Measurements from ENCODE around the gene GP5. TPM values are rescaled to one million over a fixed set of nuclear protein-coding genes. Genes with fewer than 3 reads are reported as not detected.

Gene GP5, protein sequence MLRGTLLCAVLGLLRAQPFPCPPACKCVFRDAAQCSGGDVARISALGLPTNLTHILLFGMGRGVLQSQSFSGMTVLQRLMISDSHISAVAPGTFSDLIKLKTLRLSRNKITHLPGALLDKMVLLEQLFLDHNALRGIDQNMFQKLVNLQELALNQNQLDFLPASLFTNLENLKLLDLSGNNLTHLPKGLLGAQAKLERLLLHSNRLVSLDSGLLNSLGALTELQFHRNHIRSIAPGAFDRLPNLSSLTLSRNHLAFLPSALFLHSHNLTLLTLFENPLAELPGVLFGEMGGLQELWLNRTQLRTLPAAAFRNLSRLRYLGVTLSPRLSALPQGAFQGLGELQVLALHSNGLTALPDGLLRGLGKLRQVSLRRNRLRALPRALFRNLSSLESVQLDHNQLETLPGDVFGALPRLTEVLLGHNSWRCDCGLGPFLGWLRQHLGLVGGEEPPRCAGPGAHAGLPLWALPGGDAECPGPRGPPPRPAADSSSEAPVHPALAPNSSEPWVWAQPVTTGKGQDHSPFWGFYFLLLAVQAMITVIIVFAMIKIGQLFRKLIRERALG
- total RNA-seq, result not detected

DNA sequence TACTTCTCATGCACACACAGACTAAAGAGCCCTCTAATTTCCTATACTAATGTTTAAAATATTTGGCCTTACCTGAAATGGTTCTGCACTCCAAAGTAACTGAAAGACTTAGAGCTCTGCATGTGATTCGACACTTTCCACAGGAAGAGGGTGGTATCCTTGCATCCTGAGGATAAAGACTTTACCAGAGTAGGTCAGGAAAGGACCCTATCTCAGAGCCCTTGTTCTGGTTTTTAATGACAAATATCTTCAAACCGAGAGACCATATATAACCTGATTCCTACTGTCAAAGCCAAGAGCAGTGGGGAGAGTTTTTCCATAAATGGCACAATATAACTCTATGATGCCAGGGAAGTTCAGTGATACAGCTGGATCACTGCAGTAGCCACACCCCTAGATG, at the start of gene GP5:
Gene GP5, minus strand, starts transcription at position 101 of the 400 bp plus-strand sequence. CDS start 984 bp downstream, outside the sequence.
- no peak for FAIRE-seq
- no peak for DNase-seq (ENCODE audit: low spot score in 2 of 2)

DNA sequence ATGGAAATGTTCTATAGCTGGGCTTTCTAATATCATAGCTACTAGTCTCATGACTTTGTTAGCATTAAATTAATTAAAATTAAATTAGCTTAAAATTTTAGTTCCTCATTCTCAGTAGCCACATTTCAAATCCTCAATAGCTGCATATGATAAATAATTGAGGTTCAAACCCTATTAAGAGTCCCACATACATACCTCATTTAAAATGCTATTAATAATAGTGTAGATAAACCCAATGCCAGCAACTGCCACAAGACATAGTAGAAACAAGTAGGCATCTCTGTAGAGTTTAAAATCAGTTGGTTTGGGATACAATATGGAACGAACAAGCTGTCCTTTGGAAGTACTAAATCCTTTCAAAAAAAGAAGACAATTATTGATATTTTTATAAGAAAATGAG, 48.6 kb upstream of the GP5 start:
- no peak for DNase-seq (ENCODE audit: low spot score in 2 of 2)
- FAIRE-seq, result no peak

DNA sequence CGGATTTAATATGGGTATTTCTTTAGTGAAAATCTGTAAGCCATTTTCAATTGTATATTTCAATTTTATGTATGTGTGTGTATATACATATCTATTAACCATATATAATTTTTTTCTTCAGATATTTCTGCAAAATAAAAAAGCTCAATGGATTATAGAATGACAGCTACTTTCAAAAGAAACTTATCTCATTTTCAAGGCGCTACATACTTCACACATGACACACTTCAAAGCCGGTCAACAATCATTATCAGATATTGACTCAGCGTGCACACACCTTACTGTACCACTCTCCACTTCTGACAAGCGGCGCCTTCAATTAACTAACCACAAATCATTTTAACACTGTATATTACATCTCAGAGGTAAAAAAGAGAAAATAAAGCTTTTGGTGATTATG, 48.1 kb upstream of the GP5 start:
- FAIRE-seq (no peak), DNase-seq (ENCODE audit: low spot score in 2 of 2) (no peak)

DNA sequence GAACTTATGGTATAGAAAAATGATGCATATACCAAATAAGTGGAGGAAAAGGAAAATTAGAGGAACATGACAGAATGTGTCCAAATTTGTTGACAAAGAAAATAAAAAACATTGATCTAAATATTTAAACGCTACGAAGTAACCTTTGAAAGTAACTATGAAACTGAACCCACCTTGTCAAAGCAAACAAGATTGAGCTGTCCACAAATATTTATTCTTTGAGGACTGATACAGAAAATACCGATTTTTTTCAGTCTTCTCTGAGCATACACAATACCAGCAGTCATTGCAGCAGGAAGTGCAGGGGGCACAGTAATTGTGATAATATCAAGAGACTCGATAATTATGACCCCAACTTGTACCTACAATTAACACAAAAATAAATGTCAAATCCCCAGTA, 47.7 kb upstream of the GP5 start:
- no peak for FAIRE-seq

DNA sequence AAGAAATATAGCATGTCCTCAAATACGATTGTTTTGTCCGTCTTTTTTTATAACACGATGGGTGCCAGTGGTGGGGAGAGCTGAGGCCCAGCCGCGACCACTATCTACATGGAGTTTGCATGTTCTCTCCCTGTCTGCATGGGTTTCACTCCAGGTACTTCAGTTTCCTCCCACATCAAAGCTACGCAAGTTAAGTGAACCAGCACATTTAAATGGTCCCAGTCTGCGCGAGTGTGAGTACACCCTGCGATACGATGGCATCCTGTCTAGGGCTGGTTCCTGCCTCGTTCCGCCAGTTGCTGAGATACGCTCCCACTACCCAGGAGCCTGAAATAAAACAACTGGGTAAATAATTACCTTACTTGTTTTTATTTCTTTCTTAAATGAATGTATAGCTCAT, 47.1 kb upstream of the GP5 start:
- FAIRE-seq, result no peak
- no peak for DNase-seq (ENCODE audit: low spot score in 2 of 2)

More for the DNA sequence above, 47.7 kb upstream of the GP5 start:
- DNase-seq (ENCODE audit: low spot score in 2 of 2), result no peak

DNA sequence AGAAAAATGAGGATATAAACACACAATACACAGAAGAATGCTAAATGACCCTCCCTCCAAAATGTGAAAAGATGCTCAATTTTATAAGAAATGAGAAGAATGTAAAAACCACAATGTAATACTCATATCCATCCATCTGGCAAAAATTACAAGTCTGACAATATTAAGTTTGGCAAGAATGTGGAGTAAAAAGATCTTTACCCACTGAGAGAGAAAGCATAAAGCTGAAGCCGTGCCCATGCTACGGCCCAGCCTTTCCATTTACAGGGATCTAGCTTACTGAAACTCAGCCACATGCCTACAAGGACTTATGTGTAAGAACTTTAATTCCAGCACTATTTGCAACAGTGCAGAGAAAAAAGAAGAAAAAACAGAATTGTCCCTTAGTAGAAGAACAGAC, 44.8 kb upstream of the GP5 start:
- no peak for FAIRE-seq

DNA sequence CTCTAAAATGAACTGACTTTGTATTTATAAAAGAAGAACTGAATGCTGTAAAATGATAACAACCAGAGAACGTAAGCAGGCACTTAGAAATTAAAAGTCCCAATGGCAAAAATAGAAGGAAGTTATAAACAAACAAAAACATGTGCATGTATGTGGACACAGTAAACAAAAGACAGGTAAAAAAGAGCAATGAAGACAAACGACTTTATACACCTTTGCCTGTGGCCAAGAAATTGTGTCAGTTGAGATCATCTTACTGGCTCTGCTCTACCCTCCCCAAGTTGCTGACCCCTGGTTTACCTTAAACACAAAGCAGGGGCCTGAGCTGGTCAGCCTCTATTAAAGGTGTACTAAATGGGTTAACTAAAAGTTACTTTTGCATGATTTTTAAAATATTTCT, 41.7 kb upstream of the GP5 start:
- DNase-seq (ENCODE audit: low spot score in 2 of 2), result no peak
- no peak for FAIRE-seq

More for the DNA sequence above, 44.8 kb upstream of the GP5 start:
- DNase-seq (ENCODE audit: low spot score in 2 of 2), result no peak

DNA sequence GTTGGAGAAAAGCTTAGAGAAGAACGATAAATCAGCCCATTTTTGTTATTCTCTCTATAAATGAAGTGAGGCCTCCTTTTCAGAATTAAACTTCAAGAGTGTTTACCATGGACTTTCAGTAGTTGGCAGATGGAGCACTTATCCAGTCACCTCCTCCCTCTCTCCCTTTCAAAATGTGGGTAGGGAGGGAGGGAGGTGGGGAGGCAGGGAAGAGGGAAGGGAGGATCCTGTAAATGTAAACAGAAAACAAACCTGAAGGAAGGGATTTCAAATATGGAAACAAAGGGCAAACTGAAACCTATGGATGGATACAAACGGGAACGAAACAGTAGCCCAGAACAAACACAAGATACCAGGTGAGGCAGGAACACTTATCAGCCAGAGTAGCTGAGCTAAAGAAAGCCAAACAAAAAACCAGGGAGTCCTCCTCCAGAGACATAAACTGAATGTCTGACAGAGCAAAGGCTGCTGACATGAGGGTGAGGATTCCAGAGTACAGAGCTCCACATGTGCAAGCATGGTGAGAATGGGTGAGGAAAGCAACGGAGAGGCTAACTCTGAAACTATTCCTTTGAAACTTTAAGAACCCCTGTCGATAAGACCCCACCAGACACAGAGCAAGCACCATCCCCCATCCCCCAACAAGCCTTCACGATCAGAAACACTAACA, 41.0 kb upstream of the GP5 start:
- no peak for FAIRE-seq
- no peak for DNase-seq (ENCODE audit: low spot score in 2 of 2)

DNA sequence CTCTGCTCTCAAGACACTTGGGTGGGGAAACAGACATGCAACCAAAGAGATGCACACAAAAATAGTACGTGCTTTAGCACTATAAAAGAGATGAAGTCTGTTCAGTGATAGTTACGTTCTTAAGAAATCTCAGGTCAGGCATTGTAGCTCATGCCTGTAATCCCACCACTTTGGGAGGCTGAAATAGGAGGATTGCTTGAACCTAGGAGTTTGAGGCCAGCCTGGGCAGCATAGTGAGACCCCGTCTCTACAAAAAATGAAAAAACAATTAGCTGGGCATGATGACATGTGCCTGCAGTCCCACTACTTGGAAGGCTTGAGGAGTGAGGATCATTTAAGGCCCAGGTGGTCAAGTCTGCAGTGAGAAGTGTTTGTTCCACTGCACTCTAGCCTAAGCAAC, 35.4 kb upstream of the GP5 start:
- DNase-seq (ENCODE audit: low spot score in 2 of 2) (no peak), FAIRE-seq (no peak)

DNA sequence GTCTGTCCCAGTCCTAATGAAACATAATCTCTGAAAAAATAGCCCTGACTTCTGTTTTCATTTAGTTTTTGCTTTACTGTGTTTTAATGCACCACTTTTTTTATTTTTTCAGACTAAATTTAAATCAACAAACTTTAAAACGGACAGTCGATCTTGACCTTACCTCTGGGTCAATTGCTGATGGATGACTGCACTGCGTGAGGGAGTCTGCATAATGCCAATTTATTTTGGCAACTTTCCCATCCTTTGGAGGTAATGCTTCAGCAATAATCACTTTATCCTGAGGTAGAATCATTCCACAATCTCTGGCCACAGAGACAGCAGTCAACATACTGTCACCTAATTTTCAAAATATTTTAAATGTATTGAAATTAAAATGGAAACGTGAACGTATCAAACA, 32.5 kb upstream of the GP5 start:
- FAIRE-seq (no peak), DNase-seq (ENCODE audit: low spot score in 2 of 2) (no peak)

DNA sequence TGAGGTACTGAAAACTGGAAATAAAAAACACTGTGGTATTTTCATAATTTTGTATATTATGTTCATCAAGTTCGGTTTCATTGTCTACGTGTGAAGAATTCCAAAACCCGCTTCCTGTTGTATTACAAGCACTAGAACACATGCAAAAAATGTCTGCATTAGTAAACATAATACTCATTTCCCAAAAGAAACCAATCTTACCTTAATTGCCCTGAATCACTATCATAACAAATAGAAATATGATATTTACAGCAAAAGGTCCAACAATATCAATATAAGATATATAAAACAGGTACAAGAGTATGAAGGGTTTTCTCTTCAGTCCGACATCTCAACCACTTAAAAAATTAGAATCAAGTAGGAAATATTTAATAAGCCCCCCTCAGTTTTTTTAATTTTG, 26.3 kb upstream of the GP5 start:
- no peak for FAIRE-seq
- DNase-seq (ENCODE audit: low spot score in 2 of 2), result no peak

DNA sequence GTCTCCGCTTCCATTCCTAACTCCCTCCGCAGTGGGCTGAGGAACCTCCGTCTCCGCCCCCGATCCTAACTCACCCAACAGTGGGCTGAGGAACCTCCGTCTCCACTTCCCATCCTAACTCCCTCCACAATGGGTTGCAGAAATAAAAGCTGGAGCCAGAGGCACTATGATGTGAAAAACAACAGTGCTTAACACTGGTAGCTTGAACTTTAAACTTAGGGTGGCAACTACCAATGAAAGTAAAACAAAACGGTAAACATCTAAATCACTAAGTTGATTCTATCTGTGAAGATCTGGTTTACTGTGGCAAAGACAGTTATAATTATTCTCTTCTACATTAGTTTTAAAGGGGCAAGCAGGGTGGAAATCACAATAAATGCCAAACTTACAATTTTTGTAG, 25.9 kb upstream of the GP5 start:
- FAIRE-seq (no peak), DNase-seq (ENCODE audit: low spot score in 2 of 2) (no peak)

DNA sequence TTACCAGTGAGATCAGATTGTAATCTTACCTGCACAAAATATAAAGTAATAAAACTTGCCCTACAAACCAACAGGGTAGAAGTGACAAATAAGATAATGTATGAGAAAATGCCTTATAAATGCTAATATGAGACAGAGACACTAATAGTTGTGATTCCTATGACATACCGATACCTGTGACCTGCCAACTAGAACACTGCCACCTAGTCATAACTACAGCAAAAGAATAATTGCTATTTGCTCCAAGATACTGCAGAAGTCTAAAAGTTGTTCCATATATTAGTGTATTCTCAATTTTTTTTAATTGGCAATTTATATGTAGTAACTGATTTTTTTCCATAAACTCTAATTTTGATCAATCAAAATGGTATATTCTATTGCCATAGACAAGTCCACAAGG, 25.3 kb upstream of the GP5 start:
- DNase-seq (ENCODE audit: low spot score in 2 of 2), result no peak
- FAIRE-seq, result no peak

DNA sequence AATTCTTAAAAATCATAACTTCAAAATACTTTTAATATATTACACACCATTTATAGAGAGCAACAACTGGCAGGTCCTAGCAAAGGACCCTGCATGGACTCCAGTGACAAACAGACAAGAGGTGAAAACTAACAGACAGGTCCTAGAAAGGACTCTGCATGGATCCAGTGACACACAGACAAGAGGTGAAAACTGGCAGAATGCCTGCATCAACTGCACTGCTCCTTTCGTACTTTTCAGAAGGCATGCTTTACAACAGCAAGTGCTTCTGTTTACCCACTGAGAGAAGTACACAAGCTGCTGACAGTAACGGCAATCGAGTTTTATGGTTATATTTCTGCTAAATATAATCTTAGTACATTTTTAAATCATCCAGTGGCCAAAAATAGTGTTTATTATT, 24.3 kb upstream of the GP5 start:
- FAIRE-seq (no peak), DNase-seq (ENCODE audit: low spot score in 2 of 2) (no peak)

DNA sequence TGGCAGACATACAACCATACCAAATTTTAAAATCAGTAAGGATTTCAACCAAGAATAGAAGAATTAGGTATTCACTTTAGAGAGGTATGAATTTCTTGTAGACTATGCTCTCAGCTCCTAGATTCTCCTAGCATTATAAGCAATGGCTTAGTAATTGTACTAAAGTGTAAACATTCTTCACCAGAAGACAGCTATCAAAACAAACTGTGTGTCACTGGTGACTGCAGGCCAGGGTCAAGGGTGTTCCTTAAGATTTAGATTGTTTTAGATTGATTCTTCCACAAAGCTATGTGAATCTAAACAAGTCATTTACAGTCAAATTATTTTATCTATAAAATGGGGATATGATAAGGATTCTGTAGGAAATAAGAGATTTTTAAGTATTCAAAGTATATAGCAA, 23.1 kb upstream of the GP5 start:
- DNase-seq (ENCODE audit: low spot score in 2 of 2) (no peak), FAIRE-seq (no peak)

DNA sequence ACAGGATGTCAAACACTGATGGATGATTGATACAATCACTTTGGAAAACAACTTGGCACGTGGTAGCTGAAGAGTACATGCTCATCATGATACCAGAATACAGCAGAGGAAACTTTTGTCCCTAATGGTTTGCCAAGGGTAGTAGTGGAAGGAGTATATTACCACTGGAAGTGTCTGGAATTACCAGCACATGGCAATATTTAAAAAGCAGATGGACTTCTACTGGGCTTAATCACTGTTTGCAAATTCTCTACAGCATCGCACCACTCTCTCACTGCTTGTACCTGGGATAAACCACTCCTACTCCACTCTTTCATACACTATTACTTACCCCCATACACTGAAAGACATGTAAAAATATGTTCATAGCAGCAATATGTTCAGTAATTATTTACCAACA, 19.6 kb upstream of the GP5 start:
- FAIRE-seq (no peak), DNase-seq (ENCODE audit: low spot score in 2 of 2) (no peak)

DNA sequence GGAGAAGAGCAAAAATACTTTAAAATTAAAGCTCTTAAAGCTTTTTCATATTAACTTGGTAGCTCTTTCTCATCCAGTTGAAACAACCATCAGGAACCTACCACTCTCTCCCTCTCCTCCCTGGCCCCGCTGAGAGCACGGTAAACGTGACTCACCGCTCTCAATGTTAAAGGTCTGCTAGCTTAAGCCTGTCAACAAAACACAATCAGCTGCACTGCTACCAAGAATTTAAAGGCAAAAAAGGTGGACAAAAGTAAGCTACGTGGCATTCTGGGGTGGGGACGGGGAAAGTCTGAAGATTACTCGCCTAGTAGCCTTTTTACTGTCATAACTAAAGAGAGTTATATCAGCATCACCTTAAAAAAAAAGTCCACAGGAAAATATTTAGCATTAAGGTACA, 8.4 kb upstream of the GP5 start:
- FAIRE-seq, result no peak

DNA sequence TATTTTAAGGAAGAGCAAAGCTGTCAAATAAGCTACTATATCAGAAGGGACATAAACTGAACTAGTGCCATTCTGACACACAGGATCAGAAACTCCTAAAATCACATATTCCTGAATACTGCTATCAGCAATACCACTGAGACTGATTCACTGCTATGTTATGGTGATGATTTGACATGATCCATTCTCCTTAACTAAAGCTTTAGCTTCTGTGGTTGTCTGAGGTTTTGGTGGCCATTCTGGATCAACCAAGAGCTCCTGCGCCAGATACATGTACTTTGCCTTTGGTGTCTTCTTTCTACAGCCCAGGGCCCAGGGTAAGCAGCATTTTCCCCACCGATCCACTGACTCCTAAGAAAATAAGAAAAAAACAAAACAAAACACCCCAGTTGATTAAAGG, 6.7 kb upstream of the GP5 start:
- DNase-seq (ENCODE audit: low spot score in 2 of 2), result no peak
- FAIRE-seq, result no peak

More for the DNA sequence above, 8.4 kb upstream of the GP5 start:
- DNase-seq (ENCODE audit: low spot score in 2 of 2), result no peak

DNA sequence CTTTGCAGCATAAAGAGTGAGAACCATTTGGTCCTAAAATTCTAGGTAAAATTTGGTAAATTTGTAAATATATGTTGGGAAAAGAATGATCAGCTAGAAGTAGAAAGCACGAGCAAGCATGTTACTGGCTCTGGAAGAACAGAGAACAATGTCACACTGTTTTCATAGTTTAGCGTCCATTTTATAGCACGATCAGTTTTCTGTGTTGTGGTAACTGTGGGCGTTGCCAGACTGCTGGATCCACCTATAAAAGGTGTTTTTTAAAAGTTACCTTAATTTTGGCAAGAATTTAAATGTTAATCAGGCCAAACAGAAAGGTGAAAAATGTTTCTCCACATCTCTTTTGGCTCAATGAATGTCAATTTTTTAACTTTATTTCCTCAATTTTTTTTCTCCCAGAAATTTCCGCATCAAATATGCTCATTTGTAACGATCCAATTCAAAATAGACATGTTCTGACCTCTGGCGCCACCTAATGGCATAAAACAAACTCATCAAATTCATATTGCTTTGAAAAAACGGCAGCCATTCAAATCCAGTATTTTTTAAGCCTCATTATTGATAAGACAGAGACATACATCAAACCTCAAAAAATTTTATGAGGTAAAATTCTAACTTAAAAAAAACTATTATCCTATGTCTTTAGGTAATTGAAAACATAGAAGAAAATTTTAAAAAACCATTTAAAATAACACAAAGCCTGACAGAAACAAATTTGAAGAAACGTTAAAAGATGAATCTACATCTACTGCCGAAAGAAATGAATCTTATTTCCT, 5.5 kb upstream of the GP5 start:
- FAIRE-seq, result peak; percentile 96
- DNase-seq (ENCODE audit: low spot score in 2 of 2), result no peak

DNA sequence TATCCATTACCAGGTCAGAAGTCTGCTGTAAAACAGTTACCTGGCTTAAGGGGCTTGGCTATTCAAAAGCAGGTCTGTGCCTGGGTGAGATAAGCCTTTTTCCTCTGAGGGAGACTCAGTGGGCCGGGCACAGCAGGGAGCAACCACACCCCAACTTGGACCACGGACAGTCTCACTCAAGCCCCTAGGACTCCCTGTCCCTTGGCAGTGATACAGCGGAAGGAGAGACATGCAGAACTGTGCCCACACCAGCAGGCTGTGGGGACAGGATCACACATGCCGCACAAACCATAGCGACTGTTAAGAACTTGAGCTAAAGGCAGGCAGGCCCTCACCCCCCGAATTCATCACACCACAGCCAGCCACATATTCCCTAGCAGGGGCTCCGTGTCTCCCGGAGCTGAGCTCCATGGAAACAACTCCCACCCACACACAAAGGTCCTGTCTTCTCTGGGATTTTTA, 2.8 kb upstream of the GP5 start:
- FAIRE-seq (no peak), DNase-seq (ENCODE audit: low spot score in 2 of 2) (no peak)

DNA sequence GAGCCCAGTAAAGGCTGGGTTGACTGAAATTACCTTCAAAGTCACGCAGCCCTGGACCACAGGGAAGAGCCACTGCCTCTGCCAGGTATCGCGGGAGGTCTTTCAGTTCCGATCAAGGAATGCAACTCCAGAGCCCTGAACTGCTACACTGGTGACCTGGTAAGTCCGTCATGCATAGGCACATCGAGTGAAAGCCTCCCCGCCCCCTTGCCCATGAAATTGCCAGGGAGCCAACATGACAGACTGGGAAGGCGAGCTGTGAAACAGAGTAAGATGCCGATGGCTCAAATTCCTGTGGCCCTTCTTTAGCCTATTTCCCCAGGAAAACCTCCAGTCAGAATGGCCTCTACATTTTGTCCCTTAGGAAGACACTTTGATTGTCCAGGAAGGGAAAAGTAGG, 2.3 kb upstream of the GP5 start:
- FAIRE-seq (no peak), DNase-seq (ENCODE audit: low spot score in 2 of 2) (no peak)
